ENCODE results near the gene SRRM4.

DNA sequence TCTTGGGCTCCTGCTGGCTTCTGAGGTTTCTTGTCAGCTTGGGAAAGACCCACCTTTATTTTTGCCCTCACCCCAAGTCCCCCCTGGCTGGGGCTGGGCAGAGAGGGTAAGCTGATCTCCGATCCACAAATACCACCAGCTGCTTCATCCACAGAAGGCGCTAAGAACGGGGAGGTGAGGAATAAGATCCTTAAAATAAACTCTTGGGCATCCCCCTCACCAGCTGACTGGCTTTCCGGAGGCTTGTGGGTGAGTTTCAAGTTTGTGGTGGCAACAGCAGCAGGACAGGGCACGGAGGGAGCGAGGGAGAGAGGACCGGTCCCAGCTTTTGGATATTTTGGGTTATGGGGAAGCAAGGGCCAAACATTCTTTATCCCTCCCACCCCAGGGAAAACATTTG lies 176.6 kb downstream of the SRRM4 start:
- TF ChIP-seq, protein P1, sequence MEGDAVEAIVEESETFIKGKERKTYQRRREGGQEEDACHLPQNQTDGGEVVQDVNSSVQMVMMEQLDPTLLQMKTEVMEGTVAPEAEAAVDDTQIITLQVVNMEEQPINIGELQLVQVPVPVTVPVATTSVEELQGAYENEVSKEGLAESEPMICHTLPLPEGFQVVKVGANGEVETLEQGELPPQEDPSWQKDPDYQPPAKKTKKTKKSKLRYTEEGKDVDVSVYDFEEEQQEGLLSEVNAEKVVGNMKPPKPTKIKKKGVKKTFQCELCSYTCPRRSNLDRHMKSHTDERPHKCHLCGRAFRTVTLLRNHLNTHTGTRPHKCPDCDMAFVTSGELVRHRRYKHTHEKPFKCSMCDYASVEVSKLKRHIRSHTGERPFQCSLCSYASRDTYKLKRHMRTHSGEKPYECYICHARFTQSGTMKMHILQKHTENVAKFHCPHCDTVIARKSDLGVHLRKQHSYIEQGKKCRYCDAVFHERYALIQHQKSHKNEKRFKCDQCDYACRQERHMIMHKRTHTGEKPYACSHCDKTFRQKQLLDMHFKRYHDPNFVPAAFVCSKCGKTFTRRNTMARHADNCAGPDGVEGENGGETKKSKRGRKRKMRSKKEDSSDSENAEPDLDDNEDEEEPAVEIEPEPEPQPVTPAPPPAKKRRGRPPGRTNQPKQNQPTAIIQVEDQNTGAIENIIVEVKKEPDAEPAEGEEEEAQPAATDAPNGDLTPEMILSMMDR (IDR thresholded peaks at IDR 0.05): no peak
- TF ChIP-seq POLR2A (IDR thresholded peaks at IDR 0.05): no peak
